Measurements from ENCODE around the gene CNN2. TPM values are rescaled to one million over a fixed set of nuclear protein-coding genes. Genes with fewer than 3 reads are reported as not detected.

CNN2 gene
- total and polyA plus RNA-seq, 2 of the 13 experiments (the other 11 are each of a cell fraction or from before 2014, with no cell fraction given): 63.6 to 70.0 TPM

DNA sequence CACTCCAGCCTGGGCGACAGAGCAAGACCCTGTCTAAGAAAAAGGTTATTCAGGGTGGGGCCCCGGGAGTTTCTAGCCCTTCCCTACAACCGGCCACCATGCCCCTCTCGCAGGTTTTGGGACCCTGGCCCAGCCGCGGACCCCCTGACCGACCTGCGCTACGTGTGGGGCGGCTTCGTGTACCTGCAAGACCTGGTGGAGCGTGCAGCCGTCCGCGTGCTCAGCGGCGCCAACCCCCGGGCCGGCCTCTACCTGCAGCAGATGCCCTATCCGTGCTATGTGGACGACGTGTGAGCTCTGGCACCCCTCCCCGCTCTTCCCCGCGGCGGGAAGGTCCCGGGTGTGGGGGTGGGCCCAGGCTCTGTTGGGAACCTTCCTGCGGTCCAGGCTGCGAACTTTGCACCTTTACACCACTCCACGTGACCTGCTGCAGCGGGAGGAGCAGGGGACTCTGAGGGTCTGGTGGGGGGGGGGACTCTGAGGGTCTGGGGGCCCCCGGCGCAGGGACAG, 19.8 kb downstream of the CNN2 start (continued):
- TF ChIP-seq, protein P1, sequence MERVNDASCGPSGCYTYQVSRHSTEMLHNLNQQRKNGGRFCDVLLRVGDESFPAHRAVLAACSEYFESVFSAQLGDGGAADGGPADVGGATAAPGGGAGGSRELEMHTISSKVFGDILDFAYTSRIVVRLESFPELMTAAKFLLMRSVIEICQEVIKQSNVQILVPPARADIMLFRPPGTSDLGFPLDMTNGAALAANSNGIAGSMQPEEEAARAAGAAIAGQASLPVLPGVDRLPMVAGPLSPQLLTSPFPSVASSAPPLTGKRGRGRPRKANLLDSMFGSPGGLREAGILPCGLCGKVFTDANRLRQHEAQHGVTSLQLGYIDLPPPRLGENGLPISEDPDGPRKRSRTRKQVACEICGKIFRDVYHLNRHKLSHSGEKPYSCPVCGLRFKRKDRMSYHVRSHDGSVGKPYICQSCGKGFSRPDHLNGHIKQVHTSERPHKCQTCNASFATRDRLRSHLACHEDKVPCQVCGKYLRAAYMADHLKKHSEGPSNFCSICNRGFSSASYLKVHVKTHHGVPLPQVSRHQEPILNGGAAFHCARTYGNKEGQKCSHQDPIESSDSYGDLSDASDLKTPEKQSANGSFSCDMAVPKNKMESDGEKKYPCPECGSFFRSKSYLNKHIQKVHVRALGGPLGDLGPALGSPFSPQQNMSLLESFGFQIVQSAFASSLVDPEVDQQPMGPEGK (CRISPR knock-in tag; IDR thresholded peaks at IDR 0.05): peak; percentile 83; the same call in 1 of the 2 replicates
- peak; percentile 67 for TF ChIP-seq BHLHE40 (IDR thresholded peaks at IDR 0.05; ENCODE audit: low read length)
- peak; percentile 66 for TF ChIP-seq ZNF18 (CRISPR knock-in tag; IDR thresholded peaks at IDR 0.05; ENCODE audit: insufficient replicate concordance)
- TF ChIP-seq, protein P2, sequence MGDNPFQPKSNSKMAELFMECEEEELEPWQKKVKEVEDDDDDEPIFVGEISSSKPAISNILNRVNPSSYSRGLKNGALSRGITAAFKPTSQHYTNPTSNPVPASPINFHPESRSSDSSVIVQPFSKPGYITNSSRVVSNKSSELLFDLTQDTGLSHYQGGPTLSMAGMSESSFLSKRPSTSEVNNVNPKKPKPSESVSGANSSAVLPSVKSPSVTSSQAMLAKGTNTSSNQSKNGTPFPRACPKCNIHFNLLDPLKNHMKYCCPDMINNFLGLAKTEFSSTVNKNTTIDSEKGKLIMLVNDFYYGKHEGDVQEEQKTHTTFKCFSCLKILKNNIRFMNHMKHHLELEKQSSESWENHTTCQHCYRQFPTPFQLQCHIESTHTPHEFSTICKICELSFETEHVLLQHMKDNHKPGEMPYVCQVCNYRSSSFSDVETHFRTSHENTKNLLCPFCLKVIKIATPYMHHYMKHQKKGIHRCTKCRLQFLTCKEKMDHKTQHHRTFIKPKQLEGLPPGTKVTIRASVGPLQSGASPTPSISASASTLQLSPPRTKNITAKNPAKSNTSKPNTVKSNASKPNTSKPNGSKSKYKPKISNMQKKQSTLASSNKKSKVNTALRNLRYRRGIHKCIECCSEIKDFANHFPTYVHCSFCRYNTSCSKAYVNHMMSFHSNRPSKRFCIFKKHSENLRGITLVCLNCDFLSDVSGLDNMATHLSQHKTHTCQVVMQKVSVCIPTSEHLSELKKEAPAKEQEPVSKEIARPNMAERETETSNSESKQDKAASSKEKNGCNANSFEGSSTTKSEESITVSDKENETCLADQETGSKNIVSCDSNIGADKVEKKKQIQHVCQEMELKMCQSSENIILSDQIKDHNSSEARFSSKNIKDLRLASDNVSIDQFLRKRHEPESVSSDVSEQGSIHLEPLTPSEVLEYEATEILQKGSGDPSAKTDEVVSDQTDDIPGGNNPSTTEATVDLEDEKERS (CRISPR knock-in tag; IDR thresholded peaks at IDR 0.05): 0 out of 2 replicates have a peak, but pooled peaks have one; percentile 23
- TF ChIP-seq MTA3 (CRISPR knock-in tag; IDR thresholded peaks at IDR 0.05): no peak
- TF ChIP-seq ZNF777 (CRISPR knock-in tag; IDR thresholded peaks at IDR 0.05): peak; percentile 44; the same call in 1 of the 2 replicates
- TF ChIP-seq, protein P3, sequence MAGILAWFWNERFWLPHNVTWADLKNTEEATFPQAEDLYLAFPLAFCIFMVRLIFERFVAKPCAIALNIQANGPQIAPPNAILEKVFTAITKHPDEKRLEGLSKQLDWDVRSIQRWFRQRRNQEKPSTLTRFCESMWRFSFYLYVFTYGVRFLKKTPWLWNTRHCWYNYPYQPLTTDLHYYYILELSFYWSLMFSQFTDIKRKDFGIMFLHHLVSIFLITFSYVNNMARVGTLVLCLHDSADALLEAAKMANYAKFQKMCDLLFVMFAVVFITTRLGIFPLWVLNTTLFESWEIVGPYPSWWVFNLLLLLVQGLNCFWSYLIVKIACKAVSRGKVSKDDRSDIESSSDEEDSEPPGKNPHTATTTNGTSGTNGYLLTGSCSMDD (CRISPR knock-in tag; IDR thresholded peaks at IDR 0.05): no peak
- no peak for TF ChIP-seq NAIF1 (CRISPR knock-in tag; IDR thresholded peaks at IDR 0.05; ENCODE audit: borderline replicate concordance)
- TF ChIP-seq MIER2 (CRISPR knock-in tag; IDR thresholded peaks at IDR 0.05): 0 out of 2 replicates have a peak, but pooled peaks have one; percentile 12
- TF ChIP-seq, protein P4, sequence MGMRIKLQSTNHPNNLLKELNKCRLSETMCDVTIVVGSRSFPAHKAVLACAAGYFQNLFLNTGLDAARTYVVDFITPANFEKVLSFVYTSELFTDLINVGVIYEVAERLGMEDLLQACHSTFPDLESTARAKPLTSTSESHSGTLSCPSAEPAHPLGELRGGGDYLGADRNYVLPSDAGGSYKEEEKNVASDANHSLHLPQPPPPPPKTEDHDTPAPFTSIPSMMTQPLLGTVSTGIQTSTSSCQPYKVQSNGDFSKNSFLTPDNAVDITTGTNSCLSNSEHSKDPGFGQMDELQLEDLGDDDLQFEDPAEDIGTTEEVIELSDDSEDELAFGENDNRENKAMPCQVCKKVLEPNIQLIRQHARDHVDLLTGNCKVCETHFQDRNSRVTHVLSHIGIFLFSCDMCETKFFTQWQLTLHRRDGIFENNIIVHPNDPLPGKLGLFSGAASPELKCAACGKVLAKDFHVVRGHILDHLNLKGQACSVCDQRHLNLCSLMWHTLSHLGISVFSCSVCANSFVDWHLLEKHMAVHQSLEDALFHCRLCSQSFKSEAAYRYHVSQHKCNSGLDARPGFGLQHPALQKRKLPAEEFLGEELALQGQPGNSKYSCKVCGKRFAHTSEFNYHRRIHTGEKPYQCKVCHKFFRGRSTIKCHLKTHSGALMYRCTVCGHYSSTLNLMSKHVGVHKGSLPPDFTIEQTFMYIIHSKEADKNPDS (CRISPR knock-in tag; IDR thresholded peaks at IDR 0.05): 0 out of 2 replicates have a peak, but pooled peaks have one; percentile 5
- TF ChIP-seq, protein P5, sequence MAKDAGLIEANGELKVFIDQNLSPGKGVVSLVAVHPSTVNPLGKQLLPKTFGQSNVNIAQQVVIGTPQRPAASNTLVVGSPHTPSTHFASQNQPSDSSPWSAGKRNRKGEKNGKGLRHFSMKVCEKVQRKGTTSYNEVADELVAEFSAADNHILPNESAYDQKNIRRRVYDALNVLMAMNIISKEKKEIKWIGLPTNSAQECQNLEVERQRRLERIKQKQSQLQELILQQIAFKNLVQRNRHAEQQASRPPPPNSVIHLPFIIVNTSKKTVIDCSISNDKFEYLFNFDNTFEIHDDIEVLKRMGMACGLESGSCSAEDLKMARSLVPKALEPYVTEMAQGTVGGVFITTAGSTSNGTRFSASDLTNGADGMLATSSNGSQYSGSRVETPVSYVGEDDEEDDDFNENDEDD (CRISPR knock-in tag; IDR thresholded peaks at IDR 0.05; ENCODE audit: borderline replicate concordance): peak; percentile 95
- peak; percentile 48; the same call in 1 of the 2 replicates for TF ChIP-seq ZBTB20 (CRISPR knock-in tag; IDR thresholded peaks at IDR 0.05; ENCODE audit: borderline replicate concordance, low read depth)
- no peak for TF ChIP-seq ZNF44 (CRISPR knock-in tag; IDR thresholded peaks at IDR 0.05)
- TF ChIP-seq E2F5 (CRISPR knock-in tag; conservative IDR thresholded peaks at IDR 0.05): peak; percentile 68; the same call in 1 of the 2 replicates
- TF ChIP-seq, protein P6, sequence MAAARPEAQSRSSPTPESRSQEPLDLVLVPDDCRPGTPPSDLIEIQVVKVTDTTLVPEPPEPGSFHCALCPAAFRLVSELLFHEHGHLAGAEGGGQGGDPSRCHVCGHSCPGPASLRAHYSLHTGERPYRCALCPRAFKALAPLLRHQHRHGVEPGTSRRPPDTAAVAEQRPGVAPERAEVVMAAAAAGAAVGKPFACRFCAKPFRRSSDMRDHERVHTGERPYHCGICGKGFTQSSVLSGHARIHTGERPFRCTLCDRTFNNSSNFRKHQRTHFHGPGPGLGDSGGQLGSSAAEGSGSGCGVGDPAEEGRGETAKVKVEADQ (CRISPR knock-in tag; IDR thresholded peaks at IDR 0.05; ENCODE audit: borderline replicate concordance): peak; percentile 76; the same call in 1 of the 2 replicates

All from HepG2 (cell line).